NCI-H146 treated with DMSO at 0.1 percent for 48 hours (cell line): ENCODE data around the gene LTBP1.
"Not testable (repeated sequence)": the region's sequence is repeated elsewhere in the genome, so short reads cannot be mapped to it uniquely, and the experiment has no call there.

ENCODE experiments used
- DNase-seq: peaks from one replicate; lab custom pipeline; 2025; ENCODE audit not compliant: unreplicated experiment; lab: John Stamatoyannopoulos, UW

Gene LTBP1

DNA sequence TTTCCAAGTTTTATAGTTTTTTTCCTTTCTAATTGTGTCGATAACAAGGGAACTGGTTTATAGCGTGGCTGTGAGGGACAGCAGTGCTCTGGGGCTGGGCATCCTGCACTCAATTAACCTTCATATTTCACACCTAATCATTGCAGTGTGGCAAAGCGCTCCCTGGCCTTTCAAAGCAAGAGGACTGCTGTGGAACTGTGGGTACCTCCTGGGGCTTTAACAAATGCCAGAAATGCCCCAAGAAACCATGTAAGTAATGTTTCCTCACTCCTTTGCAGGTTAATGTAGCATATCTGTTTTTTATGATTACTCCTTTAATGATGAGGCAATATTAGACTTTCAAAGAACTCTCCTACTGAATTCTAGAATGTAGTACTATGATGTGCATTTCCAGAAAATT lies 270.7 kb downstream of the LTBP1 start:
- DNase-seq = no peak

DNA sequence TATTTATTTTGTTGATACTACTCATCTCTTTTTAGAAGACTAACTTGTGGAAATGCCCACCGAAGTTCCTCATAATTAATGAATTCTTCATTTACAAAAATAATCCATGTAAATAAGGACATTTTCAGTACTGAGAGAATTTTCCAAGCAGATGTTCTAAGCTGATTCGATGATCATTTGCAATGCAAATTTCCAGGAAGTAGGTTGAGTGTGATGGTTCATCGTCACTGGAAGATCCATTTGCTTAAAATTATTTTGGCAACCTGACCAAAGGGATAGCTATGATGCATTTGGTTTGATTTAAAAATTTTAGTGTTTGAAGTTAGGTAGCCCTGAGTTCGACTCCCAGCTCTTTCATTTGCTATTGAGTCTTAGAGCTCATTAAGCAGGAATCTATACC lies 272.4 kb downstream of the LTBP1 start:
- DNase-seq = no peak

DNA sequence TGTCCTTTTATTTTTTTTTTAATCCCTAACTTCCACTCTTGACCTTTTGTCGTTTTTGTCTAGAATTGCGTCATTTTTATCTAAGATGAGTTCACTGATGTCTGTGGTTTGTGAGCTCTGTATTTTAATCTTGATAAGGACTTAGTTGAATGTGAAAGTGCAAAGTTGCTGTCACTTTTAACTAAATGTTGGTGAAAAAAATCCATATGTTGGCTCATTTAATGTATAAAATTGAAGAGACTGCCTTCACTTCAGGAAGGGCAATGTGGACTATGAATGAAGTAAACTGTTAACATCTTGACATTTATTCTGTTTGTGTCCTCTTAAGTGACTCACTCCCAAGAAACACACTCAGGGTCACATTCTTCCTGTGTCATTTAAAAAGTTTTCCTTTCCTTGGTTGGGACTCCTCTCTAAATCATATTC lies 273.1 kb downstream of the LTBP1 start:
- DNase-seq = no peak

DNA sequence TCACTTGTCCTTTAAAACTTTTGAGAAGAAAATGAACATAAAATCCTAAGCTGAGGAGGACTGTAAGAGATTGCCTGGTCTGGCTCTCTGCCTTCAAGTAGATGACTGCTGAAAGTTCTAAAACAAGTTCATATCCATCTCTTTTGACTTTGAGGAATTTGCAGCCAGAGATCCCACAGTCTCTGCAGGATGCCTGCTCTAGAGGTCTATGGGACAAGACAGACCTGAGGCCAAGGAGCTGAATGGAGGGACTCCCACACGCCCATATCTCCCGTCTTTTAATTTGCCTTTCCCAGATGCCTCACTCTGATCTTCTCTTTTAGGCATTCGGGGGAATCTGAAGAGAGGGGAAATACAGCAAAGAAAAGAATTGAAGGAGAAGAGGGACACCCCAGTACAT lies 273.8 kb downstream of the LTBP1 start:
- no peak for DNase-seq

DNA sequence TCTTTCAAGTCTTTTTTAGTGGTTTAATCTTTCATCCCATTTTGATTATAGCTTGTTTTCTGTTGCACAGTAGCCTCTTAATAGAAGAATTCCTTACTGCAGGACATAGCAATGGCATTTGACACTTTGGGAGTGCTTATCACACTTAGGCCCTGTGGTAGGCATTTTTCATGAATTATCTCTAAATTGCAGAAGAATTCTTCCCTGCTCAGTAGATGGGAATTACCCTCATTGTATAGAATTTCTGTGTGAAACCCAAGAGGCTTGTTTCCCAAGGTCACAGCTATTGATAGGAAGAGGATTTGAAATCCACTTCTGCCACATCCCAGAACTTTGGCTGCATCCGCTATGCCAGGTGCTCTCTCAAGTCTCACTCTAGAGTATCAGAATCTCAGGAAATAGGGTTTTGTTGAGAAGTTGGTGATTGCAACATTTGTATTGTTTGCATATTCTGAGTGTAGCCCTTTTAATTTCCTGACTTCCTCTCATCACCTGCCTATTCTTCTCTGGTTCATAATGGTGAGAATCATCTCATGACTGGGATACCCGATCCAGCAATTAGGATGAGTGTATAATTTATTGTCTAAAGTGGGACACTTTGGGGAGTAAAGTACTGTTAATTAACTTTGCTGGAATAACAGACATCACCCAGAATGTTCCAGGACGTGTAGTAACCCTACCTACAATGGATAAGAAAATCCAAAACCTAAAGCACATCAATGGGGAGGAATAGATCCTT lies 274.5 kb downstream of the LTBP1 start:
- DNase-seq = no peak

DNA sequence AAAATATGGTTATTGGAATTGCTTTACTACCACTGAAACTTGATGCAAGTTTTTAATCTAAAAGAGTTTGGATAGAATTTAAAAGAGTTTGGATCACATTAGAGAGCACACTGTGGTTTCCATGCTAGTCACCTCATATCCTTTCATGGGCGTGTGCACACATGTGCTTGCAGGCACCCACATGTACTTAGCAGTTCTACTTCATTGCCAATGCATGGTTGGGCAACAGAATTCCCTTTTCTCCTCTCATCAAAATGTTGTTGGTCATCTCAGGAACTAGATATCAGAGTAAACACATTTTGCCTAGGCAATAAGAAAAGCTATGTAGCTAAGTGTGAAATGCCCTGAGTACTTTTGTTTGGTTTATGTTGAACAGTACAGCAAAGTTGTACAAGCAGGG lies 275.6 kb downstream of the LTBP1 start:
- DNase-seq = no peak

DNA sequence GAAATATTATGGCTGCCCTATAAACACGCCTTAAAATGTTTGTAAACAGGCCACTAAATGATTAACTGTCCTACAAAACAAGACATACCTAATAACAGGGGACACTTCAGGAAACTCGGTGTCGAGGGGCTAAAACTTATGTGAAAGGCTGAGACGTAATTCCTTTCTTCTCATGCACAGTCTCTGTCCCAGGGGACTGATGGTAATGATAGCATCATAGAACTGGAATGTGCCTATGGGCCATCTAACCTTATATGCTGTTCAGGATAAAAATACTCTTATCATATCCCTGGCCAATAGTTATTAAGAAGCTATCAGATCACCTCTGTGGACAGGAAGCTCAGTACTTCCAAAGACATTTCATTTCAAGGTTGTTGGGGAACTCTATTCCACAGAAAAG lies 277.1 kb downstream of the LTBP1 start:
- no peak for DNase-seq

DNA sequence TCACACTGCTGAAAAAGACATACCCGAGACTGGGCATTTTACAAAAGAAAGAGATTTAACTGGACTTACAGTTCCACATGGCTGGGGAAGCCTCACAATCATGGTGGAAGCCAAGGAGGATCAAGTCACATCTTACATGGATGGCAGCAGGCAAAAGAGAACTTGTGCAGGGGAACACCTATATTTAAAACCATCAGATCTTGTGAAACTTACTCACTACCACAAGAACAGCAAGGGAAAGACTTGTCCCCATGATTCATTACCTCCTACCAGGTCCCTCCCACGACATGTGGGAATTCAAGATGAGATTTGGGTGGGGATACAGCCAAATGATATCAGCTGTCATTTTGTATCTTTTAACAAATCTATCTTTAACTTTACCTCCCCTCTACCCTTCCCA lies 278.6 kb downstream of the LTBP1 start:
- DNase-seq = no peak

DNA sequence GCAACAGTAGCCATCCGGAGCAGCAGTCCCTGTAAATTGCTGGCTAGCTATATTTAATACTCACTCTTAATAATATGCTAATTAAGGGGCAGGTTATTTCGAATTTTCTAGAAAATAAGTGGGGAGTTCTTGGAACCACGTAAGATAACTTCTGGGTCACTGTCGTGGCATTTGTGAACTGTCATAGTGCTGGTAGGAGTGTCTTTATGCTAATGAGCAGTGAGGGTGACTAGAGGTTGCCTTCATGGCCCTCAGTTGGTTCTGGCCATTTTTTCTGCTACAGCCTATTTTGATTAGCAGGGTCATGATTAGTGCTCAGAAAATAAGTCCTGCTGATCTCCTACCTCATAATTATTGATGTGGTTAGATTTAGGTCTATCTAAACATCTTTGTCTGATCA lies 279.8 kb downstream of the LTBP1 start:
- no peak for DNase-seq

DNA sequence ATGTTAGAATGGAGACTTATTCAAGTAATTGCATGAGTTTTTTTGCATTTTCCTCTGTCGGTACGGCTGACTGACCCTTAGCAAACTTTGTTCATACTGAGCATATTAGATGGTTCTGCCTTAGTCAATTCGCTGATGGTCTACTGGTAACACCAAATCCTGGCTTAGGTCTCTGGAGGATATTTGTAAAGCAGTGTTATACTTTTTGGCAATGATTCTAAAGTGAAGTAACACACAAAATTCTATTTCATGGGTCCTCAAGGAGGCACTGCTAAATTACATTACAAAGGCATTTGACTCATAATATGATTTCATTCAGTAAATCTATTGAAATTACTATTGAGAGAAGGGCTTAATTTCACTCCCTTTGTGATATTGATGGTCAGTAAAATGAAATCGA lies 282.9 kb downstream of the LTBP1 start:
- DNase-seq = no peak

DNA sequence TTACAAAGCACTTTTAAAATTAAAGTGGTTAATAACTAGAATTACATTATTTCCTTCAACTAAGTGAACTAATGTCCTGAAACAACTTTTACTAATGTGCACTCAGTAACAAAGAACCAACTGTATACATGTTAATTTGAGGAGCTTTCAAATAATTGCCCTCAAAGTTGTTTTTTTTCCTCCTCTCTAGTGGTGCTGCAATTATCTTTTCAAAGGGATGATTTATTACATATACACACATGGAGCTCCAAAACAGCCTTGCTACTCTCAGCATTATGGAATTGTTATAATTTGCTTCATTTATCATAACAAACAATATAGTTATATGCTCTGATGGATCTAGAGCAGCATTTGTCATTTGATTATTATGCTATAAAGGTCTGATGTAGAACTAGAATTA lies 283.4 kb downstream of the LTBP1 start:
- peak; percentile 49 for DNase-seq

DNA sequence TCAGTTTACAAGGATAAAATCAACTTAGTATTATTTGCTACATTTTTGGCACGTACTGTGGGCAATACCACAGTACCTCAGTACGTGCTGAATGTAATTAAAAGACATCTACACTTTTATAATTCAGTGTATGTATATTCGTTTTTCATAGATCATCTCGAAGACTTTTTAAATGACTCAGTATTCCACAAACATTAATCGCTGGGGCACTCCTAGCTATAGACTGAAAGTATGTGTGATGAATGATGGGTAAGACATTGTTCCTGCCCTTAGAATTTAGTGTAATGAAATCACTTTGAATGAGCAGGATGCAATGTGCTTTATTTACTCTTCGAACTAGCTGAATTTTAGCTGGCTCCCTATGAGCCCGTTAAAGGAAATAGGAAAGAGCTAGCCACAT lies 284.1 kb downstream of the LTBP1 start:
- DNase-seq = no peak

DNA sequence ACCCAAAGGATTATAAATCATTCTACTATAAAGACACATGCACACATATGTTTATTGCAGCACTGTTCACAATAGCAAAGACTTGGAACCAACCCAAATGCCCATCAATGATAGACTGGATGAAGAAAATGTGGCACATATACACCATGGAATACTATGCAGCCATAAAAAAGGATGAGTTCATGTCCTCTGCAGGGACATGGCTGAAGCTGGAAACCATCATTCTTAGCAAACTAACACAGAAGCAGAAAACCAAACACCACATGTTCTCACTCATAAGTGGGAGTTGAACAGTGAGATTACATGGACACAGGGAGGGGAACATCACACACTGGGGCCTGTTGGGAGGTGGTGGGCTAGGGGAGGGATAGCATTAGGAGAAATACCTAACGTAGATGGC lies 288.8 kb downstream of the LTBP1 start:
- not testable (repeated sequence) for DNase-seq

DNA sequence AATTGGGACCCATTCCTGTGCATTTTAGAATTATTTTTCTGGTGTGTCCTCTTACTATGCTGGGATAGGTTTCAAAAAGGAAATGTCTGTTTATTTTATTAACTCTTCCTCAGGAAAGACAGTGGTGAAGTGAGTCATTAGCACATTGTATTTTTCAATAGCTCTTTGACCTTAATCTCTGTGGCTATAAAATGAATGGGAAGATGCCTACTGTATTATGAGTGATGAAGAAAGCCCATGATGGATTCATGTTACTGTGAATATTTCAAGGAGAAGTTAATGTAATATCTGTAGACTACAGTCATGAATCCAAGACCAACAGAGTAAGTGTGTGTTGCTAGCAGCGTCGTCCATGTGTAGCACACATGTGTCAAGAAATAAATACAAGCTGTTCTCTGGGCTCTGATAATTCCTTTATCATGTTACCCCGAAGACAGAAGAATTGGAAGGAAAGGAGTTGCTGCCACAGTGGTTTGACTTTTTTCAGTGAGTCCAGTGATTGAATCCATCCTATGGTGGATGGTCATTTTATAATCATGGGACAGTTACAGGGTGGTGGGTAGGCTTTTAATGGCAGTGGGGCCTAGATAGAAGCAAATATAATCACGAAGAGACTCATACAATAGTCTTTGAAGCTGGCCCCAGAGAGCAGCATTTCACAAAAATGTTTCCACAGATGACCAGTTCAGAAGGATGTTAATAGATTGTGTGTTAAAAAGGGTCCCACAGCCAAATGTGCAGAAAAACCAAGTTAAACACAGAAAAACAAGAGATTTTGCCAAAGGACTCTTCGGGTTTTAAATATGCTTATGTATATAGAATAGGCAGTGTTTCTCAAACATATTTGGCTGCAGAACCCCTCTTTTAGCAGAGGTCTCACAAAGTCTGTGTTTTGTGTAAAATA lies 290.0 kb downstream of the LTBP1 start:
- no peak for DNase-seq

DNA sequence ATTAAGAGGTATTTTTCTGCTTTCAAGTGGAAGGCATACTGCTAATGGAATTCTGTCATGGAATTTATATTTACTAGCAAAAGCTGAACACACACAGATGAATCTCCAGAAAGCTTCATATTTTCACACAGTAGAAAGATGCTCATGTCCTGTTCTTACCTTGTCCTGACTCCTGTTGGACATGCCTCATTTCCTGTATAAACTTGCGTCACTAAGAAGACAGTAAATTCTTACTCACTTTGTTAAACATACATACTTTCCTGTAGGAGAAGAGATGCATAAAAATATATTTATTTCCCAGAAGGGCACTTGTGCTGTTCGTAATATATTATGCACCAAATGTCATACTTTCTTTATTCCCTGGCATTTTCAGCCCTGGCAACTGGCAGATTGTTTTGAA lies 291.4 kb downstream of the LTBP1 start:
- DNase-seq = no peak

DNA sequence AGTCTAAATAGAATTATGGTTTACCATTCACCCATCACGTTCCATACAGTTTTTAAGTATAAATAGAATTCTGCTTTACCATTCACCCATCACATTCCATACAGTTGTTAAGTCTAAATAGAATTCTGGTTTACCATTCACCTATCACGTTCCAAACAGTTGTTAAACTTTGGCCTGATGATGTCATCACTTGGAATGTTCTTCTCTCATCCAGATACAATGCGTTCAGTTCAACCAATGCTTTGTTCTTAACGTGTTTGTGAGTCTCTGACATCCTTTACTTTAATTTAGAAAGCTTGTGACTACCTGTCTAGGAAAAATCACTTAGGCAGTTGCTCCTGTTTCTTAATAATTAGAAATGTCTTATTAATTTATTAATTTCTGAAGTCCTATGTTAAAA lies 293.4 kb downstream of the LTBP1 start:
- DNase-seq = no peak

DNA sequence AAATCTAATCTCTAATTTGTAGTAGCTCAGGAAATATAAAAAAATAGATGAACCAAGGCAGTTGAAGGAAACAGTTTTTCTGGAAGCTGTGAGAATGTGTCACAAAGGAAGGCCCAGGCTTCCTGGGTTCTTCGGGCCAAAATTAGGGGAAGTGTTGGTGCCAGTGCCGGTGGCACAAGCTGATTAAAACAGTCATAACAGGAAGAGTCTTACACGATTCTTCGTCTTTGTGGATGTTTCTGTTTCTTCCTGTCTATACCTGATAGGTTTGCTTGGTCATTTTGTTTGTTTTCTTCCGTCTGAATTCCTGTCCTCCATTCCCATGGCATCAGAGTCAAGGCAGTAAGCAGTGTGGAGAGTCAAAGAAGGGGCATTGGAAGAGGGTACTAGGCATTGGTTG lies 294.3 kb downstream of the LTBP1 start:
- no peak for DNase-seq

DNA sequence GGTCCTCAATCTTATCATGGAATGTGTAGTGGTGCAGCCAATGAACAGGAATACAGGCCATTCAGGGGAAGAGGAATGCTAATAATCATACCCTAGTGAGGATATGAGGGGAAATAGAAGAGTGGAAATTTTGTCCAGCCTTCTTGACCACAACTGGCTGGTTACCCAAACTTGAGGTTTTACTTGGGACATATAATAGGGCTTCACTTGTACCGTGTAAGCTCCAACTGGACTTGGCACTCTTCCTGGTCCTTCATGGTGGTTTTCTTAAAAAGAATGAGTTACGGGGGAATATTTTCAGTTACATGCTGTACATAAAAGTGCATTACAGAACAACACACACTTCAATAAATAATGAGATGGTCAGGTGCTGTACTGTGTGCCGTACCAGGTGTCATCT lies 294.8 kb downstream of the LTBP1 start:
- no peak for DNase-seq

DNA sequence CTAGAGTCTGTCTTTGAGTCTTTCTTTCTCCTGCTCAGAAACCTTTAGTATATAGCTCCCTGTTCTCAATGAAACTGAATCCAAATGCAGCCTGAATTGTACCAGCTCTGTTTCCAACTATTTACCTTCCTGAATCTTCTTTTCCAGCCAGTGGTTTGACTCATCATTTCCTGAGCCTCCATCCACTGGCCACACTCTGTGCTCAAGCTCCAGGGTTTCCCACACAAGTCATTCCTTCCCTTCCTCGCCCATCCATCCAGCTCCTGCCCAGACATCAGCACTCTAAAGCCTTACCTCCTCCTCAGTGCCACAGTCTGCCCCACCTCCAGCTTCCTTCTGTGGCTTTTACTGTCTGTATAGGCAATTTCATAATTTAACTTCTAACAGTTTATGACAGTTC lies 296.1 kb downstream of the LTBP1 start:
- DNase-seq = no peak

DNA sequence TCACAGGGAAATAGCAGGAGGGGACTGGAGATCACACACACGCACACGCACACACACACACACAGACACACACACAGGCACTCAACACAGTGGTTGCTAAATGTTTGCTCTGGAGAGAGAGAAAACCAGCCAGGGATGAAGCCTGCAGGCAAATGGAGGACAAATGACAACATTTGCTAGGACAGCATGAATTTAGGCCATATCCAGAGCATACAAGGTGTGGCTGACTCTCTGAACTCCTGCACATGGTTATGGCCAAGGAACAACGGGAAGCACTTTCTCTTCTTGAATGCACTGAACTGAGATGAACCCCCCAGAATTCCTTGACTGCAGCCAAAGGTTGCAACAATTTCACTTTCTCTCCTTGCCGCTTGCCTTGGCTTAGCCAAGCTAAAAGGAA lies 299.7 kb downstream of the LTBP1 start:
- DNase-seq = no peak

DNA sequence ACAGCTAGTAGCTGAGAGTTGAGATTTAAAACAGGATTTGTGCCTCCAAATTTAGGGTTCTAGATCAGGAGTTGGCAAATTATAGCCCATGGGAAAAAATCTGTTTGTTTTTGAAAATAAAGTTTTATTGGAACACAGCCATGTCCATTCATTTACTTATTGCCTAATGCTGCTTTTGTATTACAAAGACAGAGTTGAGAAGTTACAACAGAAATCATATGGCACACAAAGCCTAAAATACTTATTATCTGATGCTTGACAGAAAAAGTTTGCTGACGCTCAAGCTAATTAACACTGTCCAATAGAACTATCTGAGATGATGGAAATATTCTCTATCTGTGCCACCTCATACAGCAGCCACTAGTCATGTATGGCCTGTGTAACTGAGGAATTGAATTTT lies 300.6 kb downstream of the LTBP1 start:
- DNase-seq = no peak

DNA sequence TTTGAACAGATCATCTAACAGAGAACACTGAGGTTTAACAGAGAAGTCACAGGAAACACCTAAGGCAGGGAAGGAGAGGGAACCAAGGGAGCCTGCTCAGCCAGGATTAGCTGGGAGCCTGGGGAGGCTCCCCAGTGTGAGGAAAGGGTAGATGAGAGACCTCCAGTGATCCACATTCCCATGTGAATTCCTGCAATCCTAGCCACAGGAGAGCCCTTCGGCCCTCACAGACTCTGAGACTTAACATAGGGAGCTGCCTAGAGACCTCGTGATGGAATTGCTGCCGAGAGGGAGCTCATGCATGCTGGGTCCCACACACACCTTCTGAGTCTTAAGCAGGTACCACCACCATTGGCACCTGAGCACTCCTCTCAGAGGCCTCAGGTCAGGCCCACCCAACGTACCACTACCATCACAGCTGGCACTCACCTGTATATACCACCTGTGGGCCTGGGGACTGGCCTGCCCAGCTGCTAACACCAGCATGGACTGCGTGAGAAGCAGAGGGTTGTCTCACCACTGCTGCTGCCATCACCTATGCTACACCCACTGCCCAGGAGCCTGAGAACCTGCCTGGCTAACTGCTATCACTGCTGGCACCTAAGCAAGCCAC lies 303.8 kb downstream of the LTBP1 start:
- no peak for DNase-seq
